Ectodermal cell (in vitro differentiated cells): ENCODE measurements around the gene EPAS1.

Experiments
- H3K27ac ChIP-seq: 2 replicates; pipeline ENCODE4 v1.7.0; 2013; ENCODE audit warnings: mild to moderate bottlenecking, low read depth, low read length; ENCODE audit not compliant: insufficient read depth, poor library complexity, severe bottlenecking
- H3K27me3 ChIP-seq: 2 replicates; pipeline ENCODE4 v1.7.0; 2013; ENCODE audit warnings: mild to moderate bottlenecking, low read length; ENCODE audit not compliant: insufficient read depth, control insufficient read depth, poor library complexity, severe bottlenecking
- H3K36me3 ChIP-seq: one replicate; pipeline ENCODE4 v1.7.0; 2013; ENCODE audit warnings: low read length; ENCODE audit not compliant: control insufficient read depth, insufficient read depth
- H3K4me1 ChIP-seq: one replicate; pipeline ENCODE4 v1.7.0; 2013; ENCODE audit warnings: low read length; ENCODE audit not compliant: control insufficient read depth, insufficient read depth
- H3K4me3 ChIP-seq: 2 replicates; pipeline ENCODE4 v1.7.0; 2013; ENCODE audit warnings: low read depth, low read length, control low read depth; ENCODE audit not compliant: insufficient read depth
- H3K9me3 ChIP-seq: 2 replicates; pipeline ENCODE4 v1.7.0; 2013; ENCODE audit warnings: mild to moderate bottlenecking, low read length, moderate library complexity; ENCODE audit not compliant: control insufficient read depth
- WGBS, 2 experiments: methylation state at CpG; one replicate each; pipeline ENCODE4 v1.1.7; 2013; ENCODE audit warnings: missing lambda C conversion rate in 2 of 2; 5-methylcytosine and 5-hydroxymethylcytosine counted together

The EPAS1 gene

DNA sequence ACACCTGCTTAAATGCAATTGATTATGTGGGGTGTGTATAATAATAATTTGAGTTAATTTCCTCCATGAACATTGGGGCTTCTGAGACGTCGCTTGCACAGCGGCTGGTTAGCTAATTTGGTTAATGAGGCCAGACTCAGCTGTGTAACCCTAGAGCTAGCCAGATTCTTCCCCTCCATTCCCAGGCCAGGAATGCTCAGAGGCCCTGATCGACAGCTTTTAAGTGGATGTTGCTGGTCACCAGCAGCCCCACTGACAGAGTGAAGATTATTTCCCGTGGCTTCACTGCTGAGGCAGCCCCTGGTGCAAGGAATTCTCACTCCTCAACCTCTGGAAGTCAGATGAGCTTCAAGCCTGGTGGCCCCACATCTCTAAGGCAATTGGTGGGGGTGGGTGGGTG is 12.4 kb upstream of the EPAS1 start:
- WGBS, 2 experiments = 69 to 75% methylated on average over 5 of the region's 5 CpGs
- Histone ChIP-seq H3K27ac (no peak overlapping the region), H3K4me3 (no peak overlapping the region), H3K36me3 (no peaks in the 10 kb centered on the region), H3K4me1 (no peaks in the 10 kb centered on the region), H3K27me3 (no peaks in the 10 kb centered on the region), H3K9me3 (no peaks in the 10 kb centered on the region)

GRCh38 chr2:46286715-46287114 is 10.5 kb upstream of the EPAS1 start:
- H3K36me3 ChIP-seq = no peaks in the 10 kb centered on the region
- H3K27ac ChIP-seq = no peak overlapping the region
- no peaks in the 10 kb centered on the region for H3K9me3 ChIP-seq
- no peaks in the 10 kb centered on the region for H3K4me1 ChIP-seq
- H3K4me3 ChIP-seq = no peak overlapping the region
- 83 to 86% methylated on average over 2 to 3 of the region's 3 CpGs for WGBS, 2 experiments
- H3K27me3 ChIP-seq = no peaks in the 10 kb centered on the region

GRCh38 chr2:46290078-46290477 is 7.1 kb upstream of the EPAS1 start:
- Histone ChIP-seq H3K36me3 (no peaks in the 10 kb centered on the region), H3K4me3 (no peak overlapping the region), H3K9me3 (no peaks in the 10 kb centered on the region), H3K4me1 (no peaks in the 10 kb centered on the region), H3K27ac (no peak overlapping the region), H3K27me3 (peaks cover 12% of the 10 kb centered on the region)
- WGBS, 2 experiments = 91 to 96% methylated on average over 5 of the region's 5 CpGs

- Histone ChIP-seq H3K27ac (no peak overlapping the region), H3K36me3 (no peaks in the 10 kb centered on the region), H3K4me3 (no peak overlapping the region), H3K4me1 (peaks cover 15% of the 10 kb centered on the region), H3K9me3 (no peaks in the 10 kb centered on the region), H3K27me3 (peaks cover 46% of the 10 kb centered on the region)
- WGBS, 2 experiments = 81 to 85% methylated on average over 4 of the region's 4 CpGs
Measured at GRCh38 chr2:46293466-46293865, 3.7 kb upstream of the EPAS1 start.

GRCh38 chr2:46294176-46294836 is 2.9 kb upstream of the EPAS1 start:
- Histone ChIP-seq H3K9me3 (no peaks in the 10 kb centered on the region), H3K4me3 (no peak overlapping the region), H3K36me3 (no peaks in the 10 kb centered on the region), H3K27ac (no peak overlapping the region), H3K27me3 (peaks cover 54% of the 10 kb centered on the region), H3K4me1 (peaks cover 23% of the 10 kb centered on the region)
- WGBS, 2 experiments = 64% methylated on average over 7 of the region's 7 CpGs

DNA sequence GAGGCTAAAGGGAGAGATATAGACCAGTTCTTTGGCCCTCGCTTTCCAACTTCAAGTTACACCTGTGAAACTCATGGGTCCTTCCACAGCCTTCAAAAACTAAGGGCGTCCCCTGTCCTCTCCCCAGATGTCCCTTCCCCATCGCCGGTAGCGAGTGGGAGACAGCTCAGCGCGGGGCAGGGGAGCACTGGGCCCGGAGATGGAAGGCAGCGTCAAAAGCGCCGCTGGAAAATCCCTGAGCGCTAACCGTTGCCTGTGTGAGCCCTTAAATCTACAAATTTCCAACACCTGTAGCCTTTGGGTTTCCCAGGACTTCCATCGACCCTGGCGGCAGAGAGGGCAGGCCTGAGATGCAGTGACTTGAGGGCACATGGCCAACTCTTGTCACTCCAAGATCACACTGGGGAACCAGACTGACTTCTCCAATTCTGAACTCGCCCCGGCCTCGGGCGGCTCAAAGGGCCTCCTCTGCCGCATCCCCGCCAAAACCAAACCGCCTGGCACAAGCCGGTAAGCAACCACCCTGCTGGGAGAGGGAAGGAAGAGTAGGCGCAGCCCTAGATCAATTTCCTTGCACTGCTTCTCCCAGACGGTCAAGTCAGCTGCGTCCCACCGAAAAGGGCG is 879 bp upstream of the EPAS1 start:
- peaks cover 25% of the 10 kb centered on the region for H3K4me1 ChIP-seq
- H3K4me3 ChIP-seq = peak overlapping the region; percentile 46
- H3K27ac ChIP-seq = no peak overlapping the region
- H3K27me3 ChIP-seq = peaks cover 74% of the 10 kb centered on the region
- H3K36me3 ChIP-seq = no peaks in the 10 kb centered on the region
- 27 to 29% methylated on average over 28 of the region's 28 CpGs for WGBS, 2 experiments
- no peaks in the 10 kb centered on the region for H3K9me3 ChIP-seq

DNA sequence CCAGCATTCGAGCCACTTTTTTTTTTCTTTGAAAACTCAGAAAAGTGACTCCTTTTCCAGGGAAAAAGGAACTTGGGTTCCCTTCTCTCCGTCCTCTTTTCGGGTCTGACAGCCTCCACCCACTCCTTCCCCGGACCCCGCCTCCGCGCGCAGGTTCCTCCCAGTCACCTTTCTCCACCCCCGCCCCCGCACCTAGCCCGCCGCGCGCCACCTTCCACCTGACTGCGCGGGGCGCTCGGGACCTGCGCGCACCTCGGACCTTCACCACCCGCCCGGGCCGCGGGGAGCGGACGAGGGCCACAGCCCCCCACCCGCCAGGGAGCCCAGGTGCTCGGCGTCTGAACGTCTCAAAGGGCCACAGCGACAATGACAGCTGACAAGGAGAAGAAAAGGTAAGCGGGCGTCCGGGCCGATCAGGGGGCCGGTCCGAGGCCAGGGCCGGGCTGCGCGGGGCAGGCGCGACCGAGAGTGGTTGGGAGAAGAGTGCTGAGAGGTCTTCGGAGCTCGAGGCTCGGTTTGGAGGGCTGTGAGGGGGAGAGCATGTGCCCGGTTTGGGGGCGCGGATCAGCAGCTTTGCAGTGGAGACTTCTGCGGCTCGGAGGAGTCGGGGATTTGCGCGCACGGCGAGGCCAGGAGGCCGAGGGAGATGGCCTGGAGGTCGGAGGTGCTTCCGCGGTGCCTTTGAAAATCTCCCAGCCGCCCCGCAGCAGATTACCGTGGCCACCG is 502 bp downstream of the EPAS1 start:
- Histone ChIP-seq H3K4me3 (peak overlapping the region; percentile 46), H3K27me3 (peaks cover 84% of the 10 kb centered on the region), H3K4me1 (peaks cover 25% of the 10 kb centered on the region), H3K27ac (no peak overlapping the region), H3K9me3 (no peaks in the 10 kb centered on the region), H3K36me3 (no peaks in the 10 kb centered on the region)
- 0 to 1% methylated on average over 65 of the region's 65 CpGs for WGBS, 2 experiments

GRCh38 chr2:46298272-46298521 is 990 bp downstream of the EPAS1 start:
- no peaks in the 10 kb centered on the region for H3K36me3 ChIP-seq
- peaks cover 84% of the 10 kb centered on the region for H3K27me3 ChIP-seq
- peak overlapping the region; percentile 46 for H3K4me3 ChIP-seq
- 2 to 3% methylated on average over 19 of the region's 19 CpGs for WGBS, 2 experiments
- no peak overlapping the region for H3K27ac ChIP-seq
- H3K4me1 ChIP-seq = peaks cover 25% of the 10 kb centered on the region
- H3K9me3 ChIP-seq = no peaks in the 10 kb centered on the region

- 1% methylated on average over 71 of the region's 71 CpGs for WGBS, 2 experiments
- no peaks in the 10 kb centered on the region for H3K9me3 ChIP-seq
- peaks cover 25% of the 10 kb centered on the region for H3K4me1 ChIP-seq
- no peak overlapping the region for H3K27ac ChIP-seq
- H3K36me3 ChIP-seq = no peaks in the 10 kb centered on the region
- H3K4me3 ChIP-seq = peak overlapping the region; percentile 46
- H3K27me3 ChIP-seq = peaks cover 84% of the 10 kb centered on the region
Measured at GRCh38 chr2:46298522-46299353, 1.5 kb downstream of the EPAS1 start.
